ENCODE measurements around the gene CHST8.

DNA sequence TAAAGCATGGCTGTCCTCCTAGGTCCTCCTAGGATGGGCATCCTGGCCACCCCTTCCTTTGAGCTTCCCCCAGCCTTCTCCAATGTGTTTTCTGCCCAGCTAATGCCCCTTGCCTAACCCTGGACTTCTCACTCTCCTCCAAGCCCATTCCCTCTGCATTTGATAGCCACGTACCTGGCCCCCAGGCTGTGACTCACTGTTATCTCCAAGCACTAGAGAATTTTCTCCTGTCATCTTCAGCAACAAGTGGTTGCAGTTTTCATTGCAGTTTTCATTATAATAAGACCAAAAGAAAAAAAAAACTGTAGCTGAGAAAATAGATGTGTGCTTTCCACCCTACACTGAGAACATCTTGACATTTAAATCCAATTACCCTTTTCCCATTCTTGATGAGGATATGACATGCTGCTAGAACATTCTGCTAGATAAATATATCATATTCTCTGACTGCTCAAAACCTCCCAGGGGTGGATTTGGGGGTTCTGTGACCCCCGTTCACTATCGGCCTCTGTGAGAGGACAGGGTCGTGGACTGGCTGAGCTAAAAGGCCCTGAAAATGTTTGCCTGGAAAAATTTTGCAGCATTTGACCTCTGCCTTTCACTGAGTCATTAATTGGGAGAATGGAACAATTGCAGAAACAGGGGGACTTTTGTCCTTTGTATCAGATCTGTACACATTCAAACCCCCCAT is 116.1 kb downstream of the CHST8 start:
- TF ChIP-seq POLR2A (IDR thresholded peaks at IDR 0.05) = no peak
- TF ChIP-seq, protein P1, sequence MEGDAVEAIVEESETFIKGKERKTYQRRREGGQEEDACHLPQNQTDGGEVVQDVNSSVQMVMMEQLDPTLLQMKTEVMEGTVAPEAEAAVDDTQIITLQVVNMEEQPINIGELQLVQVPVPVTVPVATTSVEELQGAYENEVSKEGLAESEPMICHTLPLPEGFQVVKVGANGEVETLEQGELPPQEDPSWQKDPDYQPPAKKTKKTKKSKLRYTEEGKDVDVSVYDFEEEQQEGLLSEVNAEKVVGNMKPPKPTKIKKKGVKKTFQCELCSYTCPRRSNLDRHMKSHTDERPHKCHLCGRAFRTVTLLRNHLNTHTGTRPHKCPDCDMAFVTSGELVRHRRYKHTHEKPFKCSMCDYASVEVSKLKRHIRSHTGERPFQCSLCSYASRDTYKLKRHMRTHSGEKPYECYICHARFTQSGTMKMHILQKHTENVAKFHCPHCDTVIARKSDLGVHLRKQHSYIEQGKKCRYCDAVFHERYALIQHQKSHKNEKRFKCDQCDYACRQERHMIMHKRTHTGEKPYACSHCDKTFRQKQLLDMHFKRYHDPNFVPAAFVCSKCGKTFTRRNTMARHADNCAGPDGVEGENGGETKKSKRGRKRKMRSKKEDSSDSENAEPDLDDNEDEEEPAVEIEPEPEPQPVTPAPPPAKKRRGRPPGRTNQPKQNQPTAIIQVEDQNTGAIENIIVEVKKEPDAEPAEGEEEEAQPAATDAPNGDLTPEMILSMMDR (IDR thresholded peaks at IDR 0.05) = no peak
